Measurements from ENCODE around the gene PRLH. TPM values are rescaled to one million over a fixed set of nuclear protein-coding genes. Genes with fewer than 3 reads are reported as not detected.
"Not testable (repeated sequence)": the region's sequence is repeated elsewhere in the genome, so short reads cannot be mapped to it uniquely, and the experiment has no call there.

Gene PRLH
- polyA plus RNA-seq, 6 donors from 2014 or later = not detected

- ATAC-seq (ENCODE audit: low read depth in 2 of 2) (no peak), DNase-seq (no peak)
- H3K27ac Mint-ChIP-seq = peak overlapping the region in 2 of 6 donors; percentile 14 to 30
- H3K4me1 Mint-ChIP-seq = peaks cover 0 to 6% (median 0%) of the 10 kb centered on the region in 3 donors
- no peaks in the 10 kb centered on the region for H3K9me3 Mint-ChIP-seq
- H3K4me3 Mint-ChIP-seq = no peak overlapping the region
- H3K27me3 Mint-ChIP-seq = peaks cover 0 to 19% (median 5%) of the 10 kb centered on the region in 3 donors
- no peaks in the 10 kb centered on the region for H3K36me3 Mint-ChIP-seq
These were observed 19.3 kb downstream of the PRLH start for GRCh38 chr2:237585590-237586221.

- Mint-ChIP-seq H3K4me1 (peaks cover 5 to 14% (median 11%) of the 10 kb centered on the region in 3 donors), H3K36me3 (no peaks in the 10 kb centered on the region), H3K9me3 (no peaks in the 10 kb centered on the region), H3K27ac (no peak overlapping the region), H3K4me3 (no peak overlapping the region), H3K27me3 (peaks cover 0 to 19% (median 5%) of the 10 kb centered on the region in 3 donors)
- ATAC-seq (ENCODE audit: low read depth in 2 of 2) (no peak), DNase-seq (no peak)
These were observed 21.8 kb downstream of the PRLH start for GRCh38 chr2:237588044-237588696.

GRCh38 chr2:237590272-237591140, 24.1 kb downstream of the PRLH start, which contains the start of gene RAB17:
Gene RAB17, minus strand, starts transcription at chr2:237590734. Its CDS starts 4,580 bp downstream, at chr2:237586154.
- no peak for ATAC-seq (ENCODE audit: low read depth in 2 of 2)
- Mint-ChIP-seq H3K4me1 (peaks cover 5 to 28% (median 22%) of the 10 kb centered on the region in 3 donors), H3K4me3 (peak within 1 kb of the TSS in 5 of 8 donors; percentile 19 to 67 (median 35)), H3K36me3 (no peaks in the 10 kb centered on the region), H3K27ac (peak within 1 kb of the TSS in 3 of 6 donors; percentile 17 to 92 (median 64)), H3K27me3 (peaks cover 0 to 14% (median 5%) of the 10 kb centered on the region in 3 donors), H3K9me3 (no peaks in the 10 kb centered on the region)
- no peak for DNase-seq

- H3K27me3 Mint-ChIP-seq = peaks cover 0 to 14% (median 5%) of the 10 kb centered on the region in 3 donors
- peaks cover 5 to 30% (median 22%) of the 10 kb centered on the region in 3 donors for H3K4me1 Mint-ChIP-seq
- H3K4me3 Mint-ChIP-seq = peak overlapping the region in 5 of 8 donors; percentile 19 to 67 (median 35)
- no peaks in the 10 kb centered on the region for H3K9me3 Mint-ChIP-seq
- H3K36me3 Mint-ChIP-seq = no peaks in the 10 kb centered on the region
- DNase-seq (peak; percentile 28), ATAC-seq (ENCODE audit: low read depth in 2 of 2) (peak; percentile 61 to 63)
- H3K27ac Mint-ChIP-seq = peak overlapping the region in 3 of 6 donors; percentile 17 to 92 (median 21)
These were observed 24.9 kb downstream of the PRLH start for GRCh38 chr2:237591141-237591881.

GRCh38 chr2:237592425-237592980, 26.1 kb downstream of the PRLH start:
- Mint-ChIP-seq H3K4me1 (peaks cover 7 to 30% (median 22%) of the 10 kb centered on the region in 3 donors), H3K27ac (peak overlapping the region in 2 of 6 donors; percentile 62 to 74), H3K27me3 (peaks cover 0 to 8% (median 5%) of the 10 kb centered on the region in 3 donors), H3K9me3 (no peaks in the 10 kb centered on the region), H3K4me3 (no peak overlapping the region), H3K36me3 (no peaks in the 10 kb centered on the region)
- DNase-seq (no peak), ATAC-seq (ENCODE audit: low read depth in 2 of 2) (no peak)

GRCh38 chr2:237593036-237593435, 26.7 kb downstream of the PRLH start:
- peak overlapping the region in 3 of 6 donors; percentile 62 to 76 (median 74) for H3K27ac Mint-ChIP-seq
- peaks cover 0 to 7% (median 5%) of the 10 kb centered on the region in 3 donors for H3K27me3 Mint-ChIP-seq
- DNase-seq = no peak
- H3K4me3 Mint-ChIP-seq = no peak overlapping the region
- no peak for ATAC-seq (ENCODE audit: low read depth in 2 of 2)
- H3K9me3 Mint-ChIP-seq = no peaks in the 10 kb centered on the region
- H3K36me3 Mint-ChIP-seq = no peaks in the 10 kb centered on the region
- peaks cover 11 to 30% (median 22%) of the 10 kb centered on the region in 3 donors for H3K4me1 Mint-ChIP-seq

- ATAC-seq (ENCODE audit: low read depth in 2 of 2) (peak; percentile 19 to 45), DNase-seq (no peak)
- Mint-ChIP-seq H3K9me3 (peaks cover 0 to 2% (median 0%) of the 10 kb centered on the region in 7 donors), H3K4me1 (peaks cover 17 to 33% (median 22%) of the 10 kb centered on the region in 3 donors), H3K27ac (peak overlapping the region in 5 of 6 donors; percentile 12 to 82 (median 74)), H3K27me3 (peaks cover 0 to 7% (median 5%) of the 10 kb centered on the region in 3 donors), H3K36me3 (no peaks in the 10 kb centered on the region), H3K4me3 (no peak overlapping the region)
These were observed 27.4 kb downstream of the PRLH start for GRCh38 chr2:237593596-237594320.

GRCh38 chr2:237594514-237594871, 28.1 kb downstream of the PRLH start:
- no peaks in the 10 kb centered on the region for H3K36me3 Mint-ChIP-seq
- H3K27me3 Mint-ChIP-seq = peaks cover 0 to 7% (median 5%) of the 10 kb centered on the region in 3 donors
- H3K27ac Mint-ChIP-seq = peak overlapping the region in 4 of 6 donors; percentile 11 to 90 (median 66)
- ATAC-seq (ENCODE audit: low read depth in 2 of 2) = no peak
- no peak overlapping the region for H3K4me3 Mint-ChIP-seq
- peaks cover 0 to 2% (median 0%) of the 10 kb centered on the region in 7 donors for H3K9me3 Mint-ChIP-seq
- no peak for DNase-seq
- H3K4me1 Mint-ChIP-seq = peaks cover 17 to 35% (median 22%) of the 10 kb centered on the region in 3 donors

- H3K4me3 Mint-ChIP-seq; H3K36me3 Mint-ChIP-seq; H3K27me3 Mint-ChIP-seq; H3K9me3 Mint-ChIP-seq; DNase-seq; ATAC-seq (ENCODE audit: low read depth in 2 of 2): not testable (repeated sequence)
- H3K27ac Mint-ChIP-seq = peak overlapping the region in 3 of 6 donors; percentile 49 to 70 (median 56)
- peaks cover 17 to 28% (median 20%) of the 10 kb centered on the region in 3 donors for H3K4me1 Mint-ChIP-seq
These were observed 29.6 kb downstream of the PRLH start for GRCh38 chr2:237595829-237596519.

- H3K4me3 Mint-ChIP-seq = peak overlapping the region in 1 of 8 donors; percentile 15
- H3K36me3 Mint-ChIP-seq = no peaks in the 10 kb centered on the region
- H3K9me3 Mint-ChIP-seq = peaks cover 0 to 2% (median 0%) of the 10 kb centered on the region in 7 donors
- no peaks in the 10 kb centered on the region for H3K27me3 Mint-ChIP-seq
- peak overlapping the region in 3 of 6 donors; percentile 53 to 77 (median 76) for H3K27ac Mint-ChIP-seq
- no peak for DNase-seq
- H3K4me1 Mint-ChIP-seq = peaks cover 13 to 21% (median 14%) of the 10 kb centered on the region in 3 donors
- ATAC-seq (ENCODE audit: low read depth in 2 of 2) = no peak
These were observed 30.3 kb downstream of the PRLH start for GRCh38 chr2:237596520-237597195.
